Kidney epithelial cell (primary cell): ENCODE measurements around the gene DUSP14. TPM values are rescaled to one million over a fixed set of nuclear protein-coding genes. Genes with fewer than 3 reads are reported as not detected.

Source experiments
- DNase-seq: peaks from one replicate; pipeline ENCODE4 v3.0.0-alpha.2; 2010; ENCODE audit warnings: low read depth
- H3K27me3 ChIP-seq: 2 replicates; pipeline ENCODE4 v1.6.0; 2011; ENCODE audit warnings: low read length; ENCODE audit not compliant: control insufficient read depth, insufficient read depth
- H3K36me3 ChIP-seq: 2 replicates; pipeline ENCODE4 v1.5.1; 2011; ENCODE audit warnings: low read length; ENCODE audit not compliant: control insufficient read depth, insufficient read depth
- H3K4me3 ChIP-seq: 2 replicates; pipeline ENCODE4 v1.5.1; 2011; ENCODE audit warnings: low read depth, mild to moderate bottlenecking, control low read depth, low read length
- CTCF ChIP-seq: IDR thresholded peaks from 2 replicates; pipeline ENCODE4 v1.5.1; 2011; ENCODE audit warnings: mild to moderate bottlenecking, moderate library complexity, low read length, control low read depth, inconsistent platforms; ENCODE audit not compliant: insufficient read depth, poor library complexity, severe bottlenecking
- total RNA-seq: library from RNA; depleted of rRNA; stranded (reverse); fragments of >200 nt; gene quantifications from 2 replicates; pipeline ENCODE4 v1.2.3, GENCODE V29; 2015

The DUSP14 gene
- total RNA-seq, 1 donor from 2014 or later = 45.5 TPM

GRCh38 chr17:37470181-37470580 lies 19.5 kb upstream of the DUSP14 start:
- H3K4me3 ChIP-seq = no peak overlapping the region
- no peak for DNase-seq
- H3K36me3 ChIP-seq = no peaks in the 10 kb centered on the region
- no peak for TF ChIP-seq CTCF
- no peaks in the 10 kb centered on the region for H3K27me3 ChIP-seq

GRCh38 chr17:37475731-37476420 lies 13.8 kb upstream of the DUSP14 start:
- Histone ChIP-seq H3K36me3 (peaks cover 1% of the 10 kb centered on the region), H3K27me3 (no peaks in the 10 kb centered on the region), H3K4me3 (no peak overlapping the region)
- TF ChIP-seq CTCF = no peak
- no peak for DNase-seq

- H3K4me3 ChIP-seq = no peak overlapping the region
Measured at GRCh38 chr17:37476431-37477120, 13.1 kb upstream of the DUSP14 start.

GRCh38 chr17:37478187-37478586 lies 11.5 kb upstream of the DUSP14 start:
- H3K36me3 ChIP-seq = peaks cover 1% of the 10 kb centered on the region
- DNase-seq = no peak
- H3K27me3 ChIP-seq = no peaks in the 10 kb centered on the region
- no peak for TF ChIP-seq CTCF
- H3K4me3 ChIP-seq = no peak overlapping the region

More at GRCh38 chr17:37476431-37477120, 13.1 kb upstream of the DUSP14 start:
- TF ChIP-seq CTCF = no peak
- peaks cover 1% of the 10 kb centered on the region for H3K36me3 ChIP-seq
- DNase-seq = no peak
- no peaks in the 10 kb centered on the region for H3K27me3 ChIP-seq

GRCh38 chr17:37479025-37479424 lies 10.7 kb upstream of the DUSP14 start:
- Histone ChIP-seq H3K4me3 (no peak overlapping the region), H3K27me3 (no peaks in the 10 kb centered on the region), H3K36me3 (peaks cover 1% of the 10 kb centered on the region)
- DNase-seq = no peak
- no peak for TF ChIP-seq CTCF
